H4 (cell line): ENCODE data around the gene FASTK. TPM values are rescaled to one million over a fixed set of nuclear protein-coding genes. Genes with fewer than 3 reads are reported as not detected.

Source experiments
- DNase-seq: peaks from one replicate; pipeline ENCODE4 v3.0.0-alpha.2; 2015; ENCODE audit warnings: low spot score
- total RNA-seq: library from RNA; depleted of rRNA; stranded (reverse); fragments of >200 nt; shearing (Covaris generic); gene quantifications from 2 replicates; pipeline ENCODE4 v1.2.3, GENCODE V29; 2014

The FASTK gene
- total RNA-seq, 1 experiment from 2014 or later, result 70.0 TPM

GRCh38 chr7:151118108-151119054 is 37.8 kb upstream of the FASTK start:
- no peak for DNase-seq

- DNase-seq, result no peak
Observed at GRCh38 chr7:151117565-151117964, 37.0 kb upstream of the FASTK start.

- DNase-seq, result no peak
Observed at GRCh38 chr7:151116603-151117440, 36.2 kb upstream of the FASTK start.

GRCh38 chr7:151115836-151116418 is 35.3 kb upstream of the FASTK start:
- no peak for DNase-seq

- DNase-seq, result no peak
Observed at GRCh38 chr7:151115121-151115835, 34.7 kb upstream of the FASTK start.

GRCh38 chr7:151114151-151115090 is 33.8 kb upstream of the FASTK start:
- DNase-seq, result no peak

- DNase-seq, result peak; percentile 48
Observed at GRCh38 chr7:151113344-151114150, 32.9 kb upstream of the FASTK start.

GRCh38 chr7:151110941-151111645 is 30.5 kb upstream of the FASTK start:
- peak; percentile 69 for DNase-seq

GRCh38 chr7:151110236-151110940 is 29.8 kb upstream of the FASTK start:
- DNase-seq, result no peak

- DNase-seq, result no peak
Observed at GRCh38 chr7:151109094-151110048, 28.8 kb upstream of the FASTK start.

GRCh38 chr7:151107882-151108281 is 27.3 kb upstream of the FASTK start:
- DNase-seq, result no peak

GRCh38 chr7:151104411-151105235 is 24.0 kb upstream of the FASTK start:
- no peak for DNase-seq

- DNase-seq, result no peak
Observed at GRCh38 chr7:151103973-151104372, 23.4 kb upstream of the FASTK start.

GRCh38 chr7:151102991-151103390 is 22.4 kb upstream of the FASTK start:
- no peak for DNase-seq

GRCh38 chr7:151101621-151102396 is 21.2 kb upstream of the FASTK start:
- no peak for DNase-seq
